Neural crest cell (in vitro differentiated cells): ENCODE measurements around the gene C1orf141. TPM values are rescaled to one million over a fixed set of nuclear protein-coding genes. Genes with fewer than 3 reads are reported as not detected.

Experiments used
- DNase-seq: peaks from one replicate; pipeline ENCODE4 v3.0.0; 2021; ENCODE audit warnings: low read depth, mixed read lengths, low spot score
- H3K27ac Mint-ChIP-seq: one replicate; pipeline ENCODE4 v1.8.0; 2021; ENCODE audit warnings: mild to moderate bottlenecking, mixed read lengths; ENCODE audit not compliant: unreplicated experiment
- H3K27me3 Mint-ChIP-seq: 2 replicates; pipeline ENCODE4 v1.8.0; 2021; ENCODE audit warnings: low read depth, mild to moderate bottlenecking, mixed read lengths
- H3K36me3 Mint-ChIP-seq: 2 replicates; pipeline ENCODE4 v1.8.0; 2021; ENCODE audit warnings: low read depth, mild to moderate bottlenecking, mixed read lengths
- H3K4me1 Mint-ChIP-seq: 2 replicates; pipeline ENCODE4 v1.8.0; 2021; ENCODE audit warnings: mixed read lengths
- H3K4me3 Mint-ChIP-seq: one replicate; pipeline ENCODE4 v1.8.0; 2021; ENCODE audit warnings: mild to moderate bottlenecking, mixed read lengths
- H3K9me3 Mint-ChIP-seq: 2 replicates; pipeline ENCODE4 v1.8.0; 2021; ENCODE audit warnings: mixed read lengths
- total RNA-seq: library from RNA; stranded (reverse); gene quantifications from 2 replicates; pipeline ENCODE4 v1.2.1, GENCODE V29; 2021
- TF ChIP-seq, protein P1 (sequence below): fragments of 200-600 bp; sonication (generic); conservative IDR thresholded peaks from 2 replicates; pipeline ENCODE4 v1.5.0; 2021; ENCODE audit warnings: antibody characterized with exemption, mild to moderate bottlenecking

C1orf141 gene
- total RNA-seq, 1 donor from 2014 or later = not detected

GRCh38 chr1:67110352-67110751 is 24.4 kb downstream of the C1orf141 start:
- H3K27me3 Mint-ChIP-seq = no peaks in the 10 kb centered on the region
- no peak overlapping the region for H3K27ac Mint-ChIP-seq
- H3K9me3 Mint-ChIP-seq = no peaks in the 10 kb centered on the region
- TF ChIP-seq, protein P1, sequence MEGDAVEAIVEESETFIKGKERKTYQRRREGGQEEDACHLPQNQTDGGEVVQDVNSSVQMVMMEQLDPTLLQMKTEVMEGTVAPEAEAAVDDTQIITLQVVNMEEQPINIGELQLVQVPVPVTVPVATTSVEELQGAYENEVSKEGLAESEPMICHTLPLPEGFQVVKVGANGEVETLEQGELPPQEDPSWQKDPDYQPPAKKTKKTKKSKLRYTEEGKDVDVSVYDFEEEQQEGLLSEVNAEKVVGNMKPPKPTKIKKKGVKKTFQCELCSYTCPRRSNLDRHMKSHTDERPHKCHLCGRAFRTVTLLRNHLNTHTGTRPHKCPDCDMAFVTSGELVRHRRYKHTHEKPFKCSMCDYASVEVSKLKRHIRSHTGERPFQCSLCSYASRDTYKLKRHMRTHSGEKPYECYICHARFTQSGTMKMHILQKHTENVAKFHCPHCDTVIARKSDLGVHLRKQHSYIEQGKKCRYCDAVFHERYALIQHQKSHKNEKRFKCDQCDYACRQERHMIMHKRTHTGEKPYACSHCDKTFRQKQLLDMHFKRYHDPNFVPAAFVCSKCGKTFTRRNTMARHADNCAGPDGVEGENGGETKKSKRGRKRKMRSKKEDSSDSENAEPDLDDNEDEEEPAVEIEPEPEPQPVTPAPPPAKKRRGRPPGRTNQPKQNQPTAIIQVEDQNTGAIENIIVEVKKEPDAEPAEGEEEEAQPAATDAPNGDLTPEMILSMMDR = no peak
- no peaks in the 10 kb centered on the region for H3K36me3 Mint-ChIP-seq
- DNase-seq = no peak
- H3K4me1 Mint-ChIP-seq = no peaks in the 10 kb centered on the region
- no peak overlapping the region for H3K4me3 Mint-ChIP-seq

DNA sequence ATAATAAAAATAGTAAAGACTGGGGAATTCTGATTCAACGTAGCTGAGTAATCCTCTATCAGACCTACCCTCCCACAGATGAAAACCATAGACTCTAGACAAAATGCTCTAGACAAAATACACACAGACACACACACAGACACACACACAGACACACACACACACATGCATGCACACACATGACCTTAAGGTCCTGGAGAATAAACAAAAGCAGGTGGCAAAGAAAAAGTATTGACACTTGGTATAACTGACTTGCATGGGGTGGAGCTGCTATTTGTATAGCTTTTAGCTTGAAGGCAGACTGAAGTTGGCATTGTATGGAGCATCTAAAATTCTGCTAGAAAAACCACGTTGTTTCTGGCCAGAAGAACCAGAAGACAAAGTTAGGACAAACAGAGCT is 29.3 kb downstream of the C1orf141 start:
- DNase-seq = no peak
- TF ChIP-seq, protein P1 = no peak
- Mint-ChIP-seq H3K9me3 (no peaks in the 10 kb centered on the region), H3K27ac (no peak overlapping the region), H3K4me1 (no peaks in the 10 kb centered on the region), H3K36me3 (no peaks in the 10 kb centered on the region), H3K27me3 (no peaks in the 10 kb centered on the region), H3K4me3 (no peak overlapping the region)

DNA sequence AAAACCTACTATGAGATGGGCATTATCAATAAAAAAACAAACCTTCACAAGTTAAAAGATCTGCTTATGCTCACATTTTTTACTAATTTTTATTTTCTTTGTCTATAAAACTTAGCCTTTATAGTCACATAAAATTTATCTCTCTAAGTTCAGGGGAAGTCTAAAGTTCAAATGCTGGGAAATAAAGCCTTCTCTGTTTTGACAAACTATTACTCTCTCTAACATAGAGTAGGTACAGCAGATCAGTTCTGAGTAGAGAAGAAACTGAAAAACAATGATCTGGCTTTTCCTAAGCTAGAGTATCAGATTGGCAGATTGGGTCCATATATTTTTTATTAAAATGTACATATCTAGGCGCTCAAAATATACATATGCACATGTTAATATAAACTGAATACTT is 31.2 kb downstream of the C1orf141 start:
- no peaks in the 10 kb centered on the region for H3K36me3 Mint-ChIP-seq
- no peak overlapping the region for H3K4me3 Mint-ChIP-seq
- no peaks in the 10 kb centered on the region for H3K27me3 Mint-ChIP-seq
- DNase-seq = no peak
- TF ChIP-seq, protein P1 = no peak
- H3K4me1 Mint-ChIP-seq = no peaks in the 10 kb centered on the region
- no peak overlapping the region for H3K27ac Mint-ChIP-seq
- H3K9me3 Mint-ChIP-seq = no peaks in the 10 kb centered on the region

DNA sequence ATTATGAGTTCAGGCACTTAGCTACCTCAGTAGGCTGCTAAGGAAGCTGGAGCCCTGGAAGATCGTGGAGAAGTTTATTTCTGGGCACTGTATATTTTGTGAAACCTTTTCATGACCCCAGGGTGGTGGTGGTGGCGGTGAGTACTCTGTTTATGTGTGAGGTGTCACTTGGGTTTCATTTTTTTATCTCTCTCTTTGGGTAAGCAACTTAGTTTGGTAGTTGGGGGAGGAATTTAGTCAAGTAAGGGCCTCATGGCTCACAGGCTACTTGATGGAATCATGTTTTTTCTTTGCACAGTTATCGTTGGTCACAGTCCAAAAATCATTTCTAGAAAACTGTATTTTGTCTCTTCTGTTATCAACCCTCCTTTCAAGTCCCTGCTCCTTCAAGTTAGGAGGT is 33.9 kb downstream of the C1orf141 start:
- Mint-ChIP-seq H3K4me3 (no peak overlapping the region), H3K27ac (no peak overlapping the region), H3K36me3 (no peaks in the 10 kb centered on the region), H3K9me3 (peaks cover 5% of the 10 kb centered on the region), H3K27me3 (no peaks in the 10 kb centered on the region), H3K4me1 (peaks cover 9% of the 10 kb centered on the region)
- TF ChIP-seq, protein P1 = no peak
- DNase-seq = no peak

DNA sequence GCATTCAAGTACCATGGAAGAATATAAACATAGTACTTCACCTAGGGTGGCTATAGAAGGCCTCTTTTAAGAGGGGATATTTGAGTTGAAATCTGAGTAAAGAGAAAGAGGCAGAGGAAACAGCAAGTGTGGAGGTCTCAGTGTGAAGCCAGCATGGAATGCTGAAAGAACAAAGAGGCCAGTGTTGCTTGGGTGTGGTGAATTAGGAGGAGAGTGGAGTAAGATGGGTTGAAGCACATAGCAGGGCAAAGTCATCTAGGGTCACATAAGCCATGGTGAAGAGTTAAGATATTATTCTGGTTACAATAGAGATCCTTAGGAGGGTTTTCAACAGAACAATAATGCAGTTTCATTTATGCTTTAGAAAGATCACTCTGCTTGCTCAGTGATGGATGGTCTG is 37.5 kb downstream of the C1orf141 start:
- Mint-ChIP-seq H3K9me3 (peaks cover 5% of the 10 kb centered on the region), H3K4me3 (no peak overlapping the region), H3K27ac (peak overlapping the region; percentile 27), H3K4me1 (peaks cover 9% of the 10 kb centered on the region), H3K36me3 (no peaks in the 10 kb centered on the region), H3K27me3 (no peaks in the 10 kb centered on the region)
- TF ChIP-seq, protein P1 = no peak
- no peak for DNase-seq

GRCh38 chr1:67094191-67094590 is 40.6 kb downstream of the C1orf141 start:
- TF ChIP-seq, protein P1 = no peak
- H3K36me3 Mint-ChIP-seq = no peaks in the 10 kb centered on the region
- no peak overlapping the region for H3K27ac Mint-ChIP-seq
- no peaks in the 10 kb centered on the region for H3K27me3 Mint-ChIP-seq
- H3K9me3 Mint-ChIP-seq = peaks cover 5% of the 10 kb centered on the region
- no peak overlapping the region for H3K4me3 Mint-ChIP-seq
- peaks cover 9% of the 10 kb centered on the region for H3K4me1 Mint-ChIP-seq
- DNase-seq = no peak
